ENCODE data around the gene KRT23. TPM values are rescaled to one million over a fixed set of nuclear protein-coding genes. Genes with fewer than 3 reads are reported as not detected.

Gene KRT23
- total RNA-seq, 1 donor from 2014 or later, result not detected

DNA sequence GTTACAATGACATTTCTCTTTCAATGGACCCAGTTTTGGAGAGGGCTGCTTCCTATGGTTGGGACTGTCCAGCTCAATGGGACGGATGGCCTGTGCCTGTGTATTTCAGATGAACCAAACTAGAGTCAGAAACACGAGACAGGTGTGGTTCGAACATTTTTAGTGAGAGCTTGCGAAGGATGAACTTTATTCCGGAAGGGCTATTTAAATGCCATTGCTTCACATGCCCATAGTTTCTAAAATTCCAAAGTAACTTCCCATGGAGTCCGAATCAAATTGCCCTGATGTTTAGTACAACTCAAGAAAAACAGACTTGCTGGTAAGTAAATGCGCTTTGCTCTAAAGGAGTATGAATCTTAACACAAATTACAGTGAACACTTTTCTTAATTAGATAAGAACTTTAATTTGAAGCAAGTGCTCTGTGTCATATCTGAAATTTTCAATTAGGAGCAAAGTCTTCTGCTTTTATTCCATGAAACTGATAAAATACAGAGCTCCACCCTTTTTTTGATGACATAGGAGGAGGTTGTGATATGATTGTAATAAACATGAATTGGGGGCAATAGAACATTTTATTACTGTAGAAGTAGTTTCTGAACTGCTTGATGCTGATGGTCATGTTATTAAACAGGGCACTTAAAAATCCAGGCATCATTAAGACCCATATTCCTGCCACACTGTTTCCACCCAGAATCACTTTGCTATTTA is 53.7 kb downstream of the KRT23 start:
- Mint-ChIP-seq H3K9me3 (ENCODE audit: unreplicated experiment) (no peaks in the 10 kb centered on the region), H3K36me3 (ENCODE audit: low read depth, unreplicated experiment) (no peaks in the 10 kb centered on the region), H3K4me3 (ENCODE audit: unreplicated experiment) (no peak overlapping the region), H3K27me3 (ENCODE audit: unreplicated experiment) (no peaks in the 10 kb centered on the region), H3K4me1 (ENCODE audit: unreplicated experiment) (no peaks in the 10 kb centered on the region), H3K27ac (ENCODE audit: unreplicated experiment) (no peak overlapping the region)
- TF ChIP-seq CTCF (IDR thresholded peaks at IDR 0.05; ENCODE audit: unreplicated experiment), result no peak
- DNase-seq (ENCODE audit: low spot score), result no peak

DNA sequence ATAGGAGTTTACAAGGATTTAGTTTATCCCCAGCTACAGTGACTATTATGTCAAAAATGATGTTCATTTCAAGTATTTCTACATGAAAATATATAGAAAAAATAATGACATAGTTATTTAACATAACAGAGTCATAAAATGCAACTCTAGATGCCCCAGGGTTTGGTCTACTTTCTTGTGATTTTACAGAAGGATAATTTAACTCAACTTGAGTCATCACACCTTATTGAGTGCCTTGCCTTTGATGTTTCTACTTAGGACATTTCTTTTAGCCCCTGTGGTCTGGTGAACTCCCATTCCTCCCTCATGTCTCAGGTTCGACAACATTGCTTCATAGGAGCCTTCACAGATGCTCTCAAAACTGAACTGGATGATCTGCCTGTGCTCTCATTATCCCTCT is 54.4 kb downstream of the KRT23 start:
- no peaks in the 10 kb centered on the region for H3K27me3 Mint-ChIP-seq (ENCODE audit: unreplicated experiment)
- no peaks in the 10 kb centered on the region for H3K9me3 Mint-ChIP-seq (ENCODE audit: unreplicated experiment)
- no peak overlapping the region for H3K4me3 Mint-ChIP-seq (ENCODE audit: unreplicated experiment)
- H3K36me3 Mint-ChIP-seq (ENCODE audit: low read depth, unreplicated experiment), result no peaks in the 10 kb centered on the region
- no peak for TF ChIP-seq CTCF (IDR thresholded peaks at IDR 0.05; ENCODE audit: unreplicated experiment)
- no peaks in the 10 kb centered on the region for H3K4me1 Mint-ChIP-seq (ENCODE audit: unreplicated experiment)
- DNase-seq (ENCODE audit: low spot score), result no peak
- no peak overlapping the region for H3K27ac Mint-ChIP-seq (ENCODE audit: unreplicated experiment)

GRCh38 chr17:40879026-40879425 is 58.4 kb downstream of the KRT23 start:
- no peaks in the 10 kb centered on the region for H3K4me1 Mint-ChIP-seq (ENCODE audit: unreplicated experiment)
- no peak for TF ChIP-seq CTCF (IDR thresholded peaks at IDR 0.05; ENCODE audit: unreplicated experiment)
- no peak for DNase-seq (ENCODE audit: low spot score)
- no peaks in the 10 kb centered on the region for H3K36me3 Mint-ChIP-seq (ENCODE audit: low read depth, unreplicated experiment)
- no peak overlapping the region for H3K4me3 Mint-ChIP-seq (ENCODE audit: unreplicated experiment)
- H3K9me3 Mint-ChIP-seq (ENCODE audit: unreplicated experiment), result no peaks in the 10 kb centered on the region
- no peak overlapping the region for H3K27ac Mint-ChIP-seq (ENCODE audit: unreplicated experiment)
- H3K27me3 Mint-ChIP-seq (ENCODE audit: unreplicated experiment), result no peaks in the 10 kb centered on the region

DNA sequence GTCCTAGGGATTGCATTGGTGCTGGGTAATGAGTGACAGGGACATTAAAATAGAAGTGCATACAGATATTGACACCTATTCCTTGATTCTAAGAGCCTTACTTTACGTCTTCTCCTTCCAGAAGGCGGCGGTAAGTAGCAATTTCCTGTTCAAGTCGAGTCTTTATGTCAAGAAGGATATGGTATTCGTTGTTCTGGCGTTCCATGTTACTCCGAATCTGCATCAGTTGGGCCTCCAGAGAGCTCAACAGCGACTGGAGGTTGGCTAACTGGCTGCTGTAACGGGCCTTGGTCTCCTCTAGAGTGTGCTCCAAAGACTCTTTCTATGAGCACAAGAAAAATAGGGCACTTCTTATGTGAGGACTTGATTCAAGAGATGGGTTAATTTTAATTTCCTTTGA is 59.4 kb downstream of the KRT23 start:
- DNase-seq (ENCODE audit: low spot score), result no peak
- Mint-ChIP-seq H3K9me3 (ENCODE audit: unreplicated experiment) (no peaks in the 10 kb centered on the region), H3K4me1 (ENCODE audit: unreplicated experiment) (no peaks in the 10 kb centered on the region), H3K4me3 (ENCODE audit: unreplicated experiment) (no peak overlapping the region), H3K27ac (ENCODE audit: unreplicated experiment) (no peak overlapping the region), H3K36me3 (ENCODE audit: low read depth, unreplicated experiment) (no peaks in the 10 kb centered on the region), H3K27me3 (ENCODE audit: unreplicated experiment) (no peaks in the 10 kb centered on the region)
- TF ChIP-seq CTCF (IDR thresholded peaks at IDR 0.05; ENCODE audit: unreplicated experiment), result no peak

GRCh38 chr17:40873801-40874200 is 63.6 kb downstream of the KRT23 start:
- Mint-ChIP-seq H3K4me3 (ENCODE audit: unreplicated experiment) (no peak overlapping the region), H3K27me3 (ENCODE audit: unreplicated experiment) (no peaks in the 10 kb centered on the region), H3K36me3 (ENCODE audit: low read depth, unreplicated experiment) (no peaks in the 10 kb centered on the region), H3K4me1 (ENCODE audit: unreplicated experiment) (no peaks in the 10 kb centered on the region), H3K27ac (ENCODE audit: unreplicated experiment) (no peak overlapping the region), H3K9me3 (ENCODE audit: unreplicated experiment) (no peaks in the 10 kb centered on the region)
- TF ChIP-seq CTCF (IDR thresholded peaks at IDR 0.05; ENCODE audit: unreplicated experiment), result no peak
- DNase-seq (ENCODE audit: low spot score), result no peak

Data from endothelial cell (in vitro differentiated cells).